SU-DHL-6 (cell line): ENCODE results near the gene DPYSL4.

Source experiments
- H2AFZ ChIP-seq: fragments of 200-600 bp; sonication (generic); 2 replicates; pipeline ENCODE4 v1.6.1; 2014; ENCODE audit warnings: low read depth, mild to moderate bottlenecking, moderate library complexity, mixed read lengths, antibody characterized with exemption, low read length; ENCODE audit not compliant: severe bottlenecking
- H3F3A ChIP-seq: fragments of 200-600 bp; shearing (Covaris generic); 2 replicates; pipeline ENCODE4 v1.6.0; 2016; ENCODE audit warnings: antibody characterized with exemption, mild to moderate bottlenecking; ENCODE audit not compliant: insufficient read depth
- H3K27ac ChIP-seq: fragments of 200-600 bp; sonication (generic); 2 replicates; pipeline ENCODE4 v1.5.1; 2016; ENCODE audit warnings: low read depth, mild to moderate bottlenecking, low read length, moderate library complexity, mixed read lengths
- H3K27me3 ChIP-seq: fragments of 200-600 bp; sonication (generic), shearing (Covaris generic); 2 replicates; pipeline ENCODE4 v1.6.0; 2014; ENCODE audit warnings: mild to moderate bottlenecking, low read length
- H3K36me3 ChIP-seq: fragments of 200-600 bp; sonication (generic); 2 replicates; pipeline ENCODE4 v1.6.1; 2014; ENCODE audit warnings: mild to moderate bottlenecking, low read length, mixed read lengths
- H3K4me2 ChIP-seq: fragments of 300-600, 200-600 bp; shearing (Covaris generic), sonication (generic); 2 replicates; pipeline ENCODE4 v1.6.0; 2014; ENCODE audit warnings: low read length, low read depth, mild to moderate bottlenecking; ENCODE audit not compliant: poor library complexity, severe bottlenecking
- H3K4me3 ChIP-seq: fragments of 200-600 bp; sonication (generic); 2 replicates; pipeline ENCODE4 v1.5.1; 2014; ENCODE audit warnings: antibody characterized with exemption, low read length, mild to moderate bottlenecking, mixed read lengths; ENCODE audit not compliant: insufficient read depth, poor library complexity, severe bottlenecking
- H3K79me2 ChIP-seq: fragments of 200-600 bp; sonication (generic); 2 replicates; pipeline ENCODE4 v1.6.1; 2014; ENCODE audit warnings: mild to moderate bottlenecking, low read length, moderate library complexity; ENCODE audit not compliant: insufficient read depth
- H3K9ac ChIP-seq: fragments of 200-600 bp; sonication (generic); 2 replicates; pipeline ENCODE4 v1.7.0; 2014; ENCODE audit warnings: mild to moderate bottlenecking, low read length
- H3K9me2 ChIP-seq: fragments of 200-600 bp; sonication (generic); replicated peaks from 2 replicates; pipeline ENCODE4 v1.6.1; 2014; ENCODE audit warnings: low read length; ENCODE audit not compliant: insufficient read depth
- H3K9me3 ChIP-seq: fragments of 200-600 bp; sonication (generic); 2 replicates; pipeline ENCODE4 v1.6.1; 2014; ENCODE audit warnings: low read length, mixed read lengths; ENCODE audit not compliant: insufficient read depth
- H4K20me1 ChIP-seq: fragments of 200-600 bp; sonication (generic); 2 replicates; pipeline ENCODE4 v1.6.1; 2014; ENCODE audit warnings: low read depth, mild to moderate bottlenecking, antibody characterized with exemption, low read length, moderate library complexity, mixed read lengths
- CTCF ChIP-seq: fragments of 200-600 bp; sonication (generic); IDR thresholded peaks from one replicate; pipeline ENCODE4 v1.5.1; 2017; ENCODE audit warnings: antibody characterized with exemption, mild to moderate bottlenecking, low read length, moderate library complexity; ENCODE audit not compliant: insufficient read depth, poor library complexity, severe bottlenecking
- EZH2phosphoT487 ChIP-seq: fragments of 200-600 bp; sonication (generic), shearing (Covaris generic); conservative IDR thresholded peaks from 2 replicates; pipeline ENCODE4 v1.6.1; 2018; ENCODE audit warnings: mild to moderate bottlenecking, antibody characterized with exemption, low read length, moderate library complexity, mixed read lengths

The DPYSL4 gene

GRCh38 chr10:132141076-132141475 lies 45.7 kb upstream of the DPYSL4 start:
- no peak for TF ChIP-seq CTCF
- TF ChIP-seq EZH2phosphoT487: no peak
- no peak overlapping the region for H3K27ac ChIP-seq
- no peaks in the 10 kb centered on the region for H4K20me1 ChIP-seq
- H3K9me3 ChIP-seq: no peaks in the 10 kb centered on the region
- H3K79me2 ChIP-seq: no peaks in the 10 kb centered on the region
- H3K4me2 ChIP-seq: no peak overlapping the region
- no peaks in the 10 kb centered on the region for H3K36me3 ChIP-seq
- H3K9me2 ChIP-seq: no peaks in the 10 kb centered on the region
- no peak overlapping the region for H2AFZ ChIP-seq
- H3K27me3 ChIP-seq: no peaks in the 10 kb centered on the region
- no peaks in the 10 kb centered on the region for H3F3A ChIP-seq
- no peak overlapping the region for H3K9ac ChIP-seq
- no peak overlapping the region for H3K4me3 ChIP-seq

GRCh38 chr10:132141526-132142395 lies 45.0 kb upstream of the DPYSL4 start:
- Histone ChIP-seq H3K9me3 (no peaks in the 10 kb centered on the region), H3F3A (no peaks in the 10 kb centered on the region), H3K36me3 (no peaks in the 10 kb centered on the region), H3K9me2 (no peaks in the 10 kb centered on the region), H3K27ac (no peak overlapping the region), H3K79me2 (no peaks in the 10 kb centered on the region), H3K4me2 (no peak overlapping the region), H2AFZ (no peak overlapping the region), H3K27me3 (no peaks in the 10 kb centered on the region), H4K20me1 (no peaks in the 10 kb centered on the region), H3K4me3 (no peak overlapping the region), H3K9ac (no peak overlapping the region)
- no peak for TF ChIP-seq CTCF
- TF ChIP-seq EZH2phosphoT487: no peak

- TF ChIP-seq CTCF (peak; percentile 64), EZH2phosphoT487 (no peak)
- no peak overlapping the region for H2AFZ ChIP-seq
- H3F3A ChIP-seq: no peaks in the 10 kb centered on the region
- no peak overlapping the region for H3K4me2 ChIP-seq
- no peak overlapping the region for H3K9ac ChIP-seq
- no peaks in the 10 kb centered on the region for H3K27me3 ChIP-seq
- no peaks in the 10 kb centered on the region for H3K9me2 ChIP-seq
- no peak overlapping the region for H3K27ac ChIP-seq
- no peaks in the 10 kb centered on the region for H3K79me2 ChIP-seq
- H3K9me3 ChIP-seq: no peaks in the 10 kb centered on the region
- no peaks in the 10 kb centered on the region for H4K20me1 ChIP-seq
- H3K36me3 ChIP-seq: no peaks in the 10 kb centered on the region
- no peak overlapping the region for H3K4me3 ChIP-seq
These were observed 44.2 kb upstream of the DPYSL4 start for GRCh38 chr10:132142396-132143161.
